Stimulated activated CD4-positive, alpha-beta T cell treated with anti-CD3 and anti-CD28 coated beads, TNF-alpha, amount 100 ng/mL, for 1 hour (primary cell): ENCODE measurements around the gene ITFG1.

ENCODE experiments used
- DNase-seq, 3 donors: peaks; one replicate each; pipeline ENCODE4 v3.0.0-alpha.2; 2020; ENCODE audit warnings: low read depth in 3 of 3, low spot score in 1 of 3

The ITFG1 gene

DNA sequence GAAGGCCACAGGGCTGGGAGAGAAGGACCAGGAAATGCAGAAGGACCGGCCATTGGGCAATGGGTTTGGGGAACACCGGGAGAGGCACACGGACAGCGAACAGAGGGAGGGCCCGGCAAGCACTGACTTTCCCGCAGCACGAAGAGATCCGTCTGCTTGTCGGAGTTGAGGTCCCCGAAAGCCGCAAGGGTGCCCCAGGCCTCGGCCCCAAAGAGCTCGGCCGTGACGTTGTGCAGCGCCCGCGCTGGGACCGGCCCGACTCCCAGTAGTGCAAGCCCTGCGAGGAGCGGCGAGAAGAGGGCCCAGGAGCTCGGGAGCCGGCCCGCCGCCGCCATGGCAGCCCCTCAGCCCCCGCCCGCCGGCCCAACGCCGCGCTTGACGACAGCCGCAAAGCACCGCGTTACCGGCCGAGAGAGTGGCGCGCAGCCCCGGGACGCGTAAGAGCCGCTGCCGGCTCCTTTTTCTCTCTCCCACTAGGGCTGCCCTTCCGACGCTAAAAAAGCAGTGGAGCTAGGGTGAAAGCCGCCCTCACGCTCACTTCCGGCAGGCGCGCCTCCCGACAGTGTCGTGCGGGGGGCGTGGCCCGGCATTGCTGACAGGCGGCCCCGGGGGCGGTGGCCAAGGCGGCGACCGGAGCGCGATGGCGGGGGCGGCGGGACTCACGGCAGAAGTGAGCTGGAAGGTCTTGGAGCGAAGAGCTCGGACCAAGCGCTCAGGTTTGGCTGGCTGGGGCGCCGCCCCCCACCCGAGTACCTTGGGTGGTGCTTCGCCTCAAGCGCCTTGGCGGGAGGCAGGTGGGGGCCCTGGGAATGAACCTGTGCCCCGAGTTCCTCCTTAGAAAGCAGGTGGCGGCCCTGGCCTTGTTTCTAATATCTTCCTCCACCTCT lies at the start of gene ITFG1, which contains the start of gene PHKB:
TSS of gene ITFG1 (minus strand) at position 353 of the 887 bp plus-strand sequence. CDS start at position 335, 18 bp downstream.
TSS of gene PHKB (plus strand) at position 621 of the 887 bp plus-strand sequence. CDS start at position 641, 20 bp downstream.
- peak; percentile 86 to 90 (median 88) for DNase-seq

DNA sequence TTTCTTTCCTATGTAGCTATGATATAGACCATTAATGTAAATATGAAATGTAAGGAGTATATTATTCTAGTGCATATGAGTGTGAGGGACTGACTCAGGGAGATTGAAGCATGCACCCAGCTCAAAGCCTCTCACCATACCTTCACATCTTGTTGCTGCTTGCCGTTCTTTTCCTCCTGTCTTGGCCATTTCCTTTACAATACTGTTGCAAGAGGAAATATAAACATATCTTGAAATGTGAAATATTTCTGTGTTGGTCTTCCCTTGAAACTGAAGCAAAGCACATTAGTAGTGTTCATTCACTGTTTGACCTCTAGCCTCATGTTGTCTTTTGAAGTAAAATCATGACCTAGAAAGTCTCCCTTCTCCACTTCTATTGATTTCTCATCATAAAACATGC lies 46.8 kb upstream of the ITFG1 start:
- DNase-seq = no peak

GRCh38 chr16:47506800-47507199 lies 45.9 kb upstream of the ITFG1 start:
- DNase-seq = no peak

DNA sequence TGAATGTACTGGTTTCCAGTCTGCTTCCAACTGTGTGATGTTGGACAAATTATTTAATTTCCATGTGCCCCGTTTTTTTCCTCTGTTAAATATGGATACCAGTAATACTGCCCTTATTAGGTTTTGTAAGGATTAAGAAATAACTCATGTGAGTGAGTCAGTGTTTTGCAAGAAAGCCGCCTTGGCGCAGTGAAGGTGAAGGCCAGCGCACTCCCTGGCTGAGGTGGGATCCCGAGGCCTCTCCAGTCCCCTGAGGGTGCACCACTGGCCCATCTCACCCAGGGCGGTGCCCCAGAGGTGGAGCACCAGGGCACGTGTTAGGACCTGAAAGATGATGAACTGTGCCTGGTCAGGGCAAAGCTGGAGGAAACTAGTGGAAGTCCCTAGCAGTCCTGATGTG lies 43.7 kb upstream of the ITFG1 start:
- DNase-seq = no peak

DNA sequence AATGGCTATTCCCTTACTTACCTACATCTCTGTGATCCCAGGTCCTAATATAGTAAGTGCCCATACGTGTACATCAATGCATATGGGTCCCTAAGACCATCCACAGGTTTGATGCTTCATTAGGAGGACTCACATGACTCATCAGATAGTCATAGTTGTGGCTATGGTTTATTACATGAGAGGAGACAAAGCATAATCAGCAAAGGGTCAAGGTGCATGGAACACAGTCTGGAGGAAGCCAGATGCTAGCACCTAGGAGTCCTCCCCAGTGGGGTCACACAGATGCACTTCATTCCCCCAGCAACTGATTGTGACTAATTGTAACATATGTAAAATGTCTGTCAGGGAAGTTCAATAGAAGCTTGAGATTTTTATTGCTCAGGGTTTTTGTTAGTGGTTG lies 43.1 kb upstream of the ITFG1 start:
- no peak for DNase-seq

DNA sequence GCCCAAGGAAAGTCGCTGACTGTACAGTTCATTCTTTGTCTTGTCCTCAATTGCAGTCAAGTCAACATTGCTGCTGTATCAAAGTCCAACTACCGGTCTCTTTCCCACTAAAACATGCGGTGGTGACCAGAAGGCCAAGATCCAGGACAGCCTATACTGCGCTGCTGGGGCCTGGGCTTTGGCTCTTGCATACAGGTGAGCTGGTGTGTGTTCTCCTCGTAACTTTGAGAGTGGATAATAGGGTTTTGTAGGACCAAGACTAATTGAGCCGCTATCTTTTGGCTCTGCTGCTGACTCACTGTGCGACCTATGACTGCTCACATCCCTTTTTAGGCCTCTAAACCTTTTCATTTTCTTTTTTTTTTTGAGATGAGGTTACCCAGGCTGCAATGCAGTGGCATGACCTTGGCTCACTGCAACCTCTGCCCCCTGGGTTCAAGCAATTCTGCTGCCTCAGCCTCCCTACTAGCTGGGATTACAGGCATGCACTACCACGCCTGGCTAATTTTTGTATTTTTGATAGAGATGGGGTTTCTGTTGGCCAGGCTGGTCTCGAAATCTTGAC lies 38.9 kb upstream of the ITFG1 start:
- no peak for DNase-seq

- no peak for DNase-seq
Measured at GRCh38 chr16:47499080-47499699, 38.3 kb upstream of the ITFG1 start.

DNA sequence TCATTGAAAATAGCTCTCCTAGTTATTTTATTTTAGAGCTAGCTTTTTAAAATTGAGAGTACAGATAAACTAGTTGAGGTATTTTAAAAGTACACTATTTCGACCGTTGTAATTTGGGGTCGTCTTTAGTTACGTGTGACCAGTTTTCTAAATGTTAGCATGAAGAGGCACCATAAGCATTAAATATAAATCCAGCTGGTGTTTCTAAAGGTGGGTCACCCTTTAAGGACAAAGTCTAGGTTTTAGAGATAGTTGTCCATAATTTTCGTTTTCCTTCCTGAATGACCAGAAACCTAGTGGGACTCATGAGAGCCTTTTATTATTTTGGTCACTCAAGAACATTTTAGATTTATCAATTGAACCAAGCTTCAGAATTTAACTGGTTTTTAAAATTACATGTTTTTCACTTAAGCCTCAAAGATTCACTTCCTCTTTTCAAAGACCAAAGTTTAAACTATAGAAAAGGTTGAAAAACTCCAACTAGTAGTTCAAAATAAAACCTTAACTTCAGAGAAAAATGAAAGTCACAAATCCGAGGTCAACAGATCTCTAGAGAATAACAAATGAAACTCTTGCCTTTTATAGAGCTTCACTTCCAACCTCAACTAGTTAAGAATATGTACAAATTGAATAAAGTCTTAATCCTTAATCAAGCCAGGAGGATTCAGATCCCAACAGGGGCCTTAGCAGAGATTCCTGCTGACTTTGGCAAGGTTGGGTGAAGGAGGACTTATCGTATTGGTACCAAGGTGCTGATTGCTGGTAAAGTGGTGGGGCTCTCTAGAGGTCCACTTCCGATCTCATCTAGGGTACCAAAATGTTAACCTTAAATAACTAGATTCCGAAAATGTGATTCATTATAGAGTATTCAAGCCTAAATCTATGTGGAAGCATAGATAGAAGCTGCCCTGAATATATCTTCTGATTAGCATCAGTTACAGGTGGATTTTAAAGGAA lies 32.8 kb upstream of the ITFG1 start:
- no peak for DNase-seq

GRCh38 chr16:47492428-47493377 lies 31.8 kb upstream of the ITFG1 start:
- DNase-seq = no peak

DNA sequence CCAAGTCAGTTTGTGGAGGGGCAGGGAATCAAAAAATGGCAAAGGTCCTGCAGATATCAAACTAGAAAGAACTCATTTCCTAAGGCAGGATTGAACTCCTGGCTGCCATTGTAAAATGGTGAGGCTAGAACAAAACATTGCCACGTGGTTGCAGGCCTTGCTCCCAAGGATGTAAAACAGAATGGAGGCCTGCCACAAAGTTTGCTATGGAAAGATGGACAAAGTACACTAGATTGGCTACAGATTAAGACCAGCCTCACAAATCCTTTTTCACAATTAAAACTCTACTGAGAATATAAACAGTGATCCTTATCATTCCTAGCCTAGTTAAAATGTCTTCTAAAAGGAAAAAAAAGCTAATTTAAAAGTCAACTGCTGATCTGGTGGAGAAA lies 31.2 kb upstream of the ITFG1 start:
- no peak for DNase-seq

- no peak for DNase-seq
Measured at GRCh38 chr16:47490471-47490870, 29.6 kb upstream of the ITFG1 start.

DNA sequence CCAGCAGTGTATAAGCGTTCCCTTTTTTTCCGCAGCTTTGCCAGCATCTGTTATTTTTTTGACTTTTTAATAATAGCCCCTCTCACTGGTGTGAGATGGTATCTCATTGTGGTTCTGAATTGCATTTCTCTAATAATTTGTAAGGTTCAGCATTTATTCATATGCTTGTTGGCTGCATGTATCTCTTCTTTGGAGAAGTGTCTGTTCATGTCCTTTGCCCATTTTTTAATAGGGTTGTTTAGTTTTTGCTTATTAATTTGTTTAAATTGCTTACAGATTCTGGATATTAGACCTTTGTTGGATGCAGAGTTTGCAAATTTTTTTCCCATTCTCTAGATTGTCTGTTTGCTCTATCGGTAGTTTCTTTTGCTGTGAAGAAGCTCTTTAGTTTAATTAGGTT lies 27.2 kb upstream of the ITFG1 start:
- no peak for DNase-seq

DNA sequence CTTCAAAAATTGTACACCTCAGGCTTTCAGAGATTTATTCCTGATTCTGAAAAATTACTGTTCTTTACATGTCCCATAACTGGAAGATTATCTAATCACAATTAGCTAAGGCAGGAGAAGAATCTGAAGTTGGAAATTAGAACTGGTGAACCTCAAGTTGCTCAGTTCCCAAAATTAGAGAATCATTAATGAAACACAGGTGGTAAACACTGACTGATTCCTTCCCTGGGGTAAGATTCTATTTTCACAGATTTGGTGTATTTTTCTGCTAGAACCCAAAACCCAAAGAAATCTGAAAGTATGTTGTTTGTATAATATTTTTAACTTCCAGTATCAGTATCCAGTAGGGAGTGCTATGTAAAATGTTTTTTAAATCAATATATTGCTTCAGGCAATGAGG lies 26.0 kb upstream of the ITFG1 start:
- no peak for DNase-seq

DNA sequence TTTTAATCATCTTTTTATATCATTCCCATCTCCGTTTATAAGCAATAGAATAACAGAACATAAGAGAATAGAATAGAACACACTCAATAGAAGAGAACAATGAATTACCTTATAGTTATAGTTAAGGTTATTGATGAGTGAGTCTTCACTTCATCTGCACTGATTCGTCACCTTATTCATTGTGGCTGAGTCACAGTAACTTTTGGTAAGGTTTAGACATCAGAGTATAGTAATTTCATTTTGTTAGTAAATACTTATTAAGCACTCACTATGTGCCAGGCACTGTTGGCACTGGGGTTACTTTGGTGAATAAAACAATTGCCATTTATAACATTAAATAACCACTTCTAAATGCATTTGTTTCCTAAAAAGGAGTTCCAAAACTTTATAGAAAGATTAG lies 22.8 kb upstream of the ITFG1 start:
- DNase-seq = no peak

DNA sequence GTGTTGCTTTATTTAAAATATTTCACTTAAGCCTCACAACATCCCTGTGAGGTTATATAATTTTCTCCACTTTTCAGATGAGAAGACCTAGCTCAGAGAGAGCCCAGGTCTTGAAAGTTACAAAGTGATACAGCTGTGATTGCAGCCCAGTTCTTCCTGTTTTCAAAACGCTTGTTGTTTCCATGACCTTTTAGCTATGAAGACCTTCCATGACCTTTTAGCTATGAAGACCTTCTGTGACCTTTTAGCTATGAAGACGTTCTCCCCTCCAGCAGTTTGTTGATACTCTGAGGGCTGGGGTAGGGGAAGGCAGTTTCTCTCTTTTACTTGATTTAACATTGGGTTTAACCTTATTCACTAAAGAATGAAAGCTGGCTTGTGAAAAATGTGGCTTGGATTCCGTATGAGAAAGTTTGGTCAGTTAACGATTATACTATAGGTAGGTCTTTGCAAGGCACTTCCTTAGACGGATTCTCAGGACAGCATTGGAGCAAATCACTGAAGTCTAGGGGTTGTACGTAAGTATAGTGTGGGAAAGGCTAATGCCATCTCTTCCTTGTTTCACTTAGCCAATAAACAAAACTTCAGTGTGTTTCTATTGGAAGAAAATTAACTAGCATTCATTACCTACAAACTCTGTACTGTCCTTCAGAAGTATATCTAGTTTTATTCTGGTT lies 21.0 kb upstream of the ITFG1 start:
- no peak for DNase-seq

DNA sequence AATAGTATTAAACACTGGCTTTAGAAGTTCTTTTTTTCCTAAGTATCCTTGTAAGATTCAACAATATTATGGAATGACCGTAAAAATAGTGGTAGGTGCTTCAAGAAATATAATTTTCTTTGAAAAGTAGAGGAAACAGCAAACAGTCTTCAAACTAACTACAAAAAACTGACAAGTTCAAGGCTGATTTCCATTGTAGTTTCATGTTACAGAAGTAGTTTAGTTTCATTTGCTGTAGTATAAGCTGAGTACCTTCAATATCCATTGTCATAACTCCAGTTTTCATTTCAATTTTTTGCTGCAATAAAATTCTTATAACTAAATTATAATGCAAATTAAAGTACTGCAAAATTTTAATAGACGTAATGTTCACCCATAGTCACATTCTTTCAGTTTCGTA lies 19.5 kb upstream of the ITFG1 start:
- no peak for DNase-seq

GRCh38 chr16:47477679-47478078 lies 16.8 kb upstream of the ITFG1 start:
- DNase-seq = no peak

DNA sequence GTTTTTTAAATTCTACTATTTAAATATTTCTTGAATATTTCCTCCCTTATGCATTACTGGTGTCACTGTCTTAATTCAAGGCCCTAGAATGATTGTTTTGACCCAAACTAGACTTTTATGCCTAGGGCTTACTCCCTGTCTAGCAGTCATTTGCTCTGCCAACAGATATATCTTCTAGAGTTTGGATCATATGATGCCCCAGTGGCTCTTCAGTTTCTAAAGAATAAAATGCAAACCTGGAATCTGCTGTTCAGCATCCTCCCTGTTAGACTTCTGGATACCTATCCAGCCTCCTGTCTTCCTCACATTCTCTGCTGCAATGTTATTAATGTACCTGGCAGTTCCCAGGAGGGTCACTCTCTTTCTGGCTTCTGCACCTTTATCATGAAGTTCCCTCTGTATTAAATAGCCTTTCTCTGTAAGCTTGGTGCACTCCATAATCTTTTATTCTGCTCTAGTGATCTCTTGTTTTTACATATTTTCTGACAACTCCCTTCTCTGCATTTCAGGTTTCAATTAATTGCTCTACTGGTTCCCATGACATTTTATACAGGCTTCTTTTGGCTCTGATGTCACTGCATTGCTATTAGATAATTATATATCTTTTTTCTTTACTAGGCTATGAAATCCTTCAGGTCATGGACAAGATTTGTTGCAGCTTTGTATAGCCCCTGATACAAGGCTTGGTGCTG lies 15.9 kb upstream of the ITFG1 start:
- no peak for DNase-seq

DNA sequence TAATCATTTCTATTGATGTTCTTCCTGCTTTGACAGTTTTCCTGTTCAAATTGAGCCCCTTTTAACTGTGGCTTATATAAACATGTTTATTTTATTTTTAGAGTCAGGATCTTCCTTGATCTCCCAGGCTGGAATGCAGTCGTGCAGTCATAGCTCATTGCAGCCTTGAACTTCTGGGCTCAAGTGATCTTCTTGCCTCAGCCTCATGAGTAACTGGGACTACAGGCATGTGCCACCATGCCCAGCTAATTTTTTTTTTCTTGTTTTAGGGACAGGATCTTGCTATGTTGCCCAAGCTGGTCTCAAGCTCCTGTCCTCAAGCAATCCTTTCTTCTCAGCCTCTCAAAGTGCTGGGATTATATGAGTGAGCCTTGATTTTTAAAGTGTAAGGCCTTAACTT lies 14.9 kb upstream of the ITFG1 start:
- no peak for DNase-seq
